Stimulated activated CD8-positive, alpha-beta memory T cell treated with anti-CD3 and anti-CD28 coated beads, Interleukin-4, amount 100 ng/mL, for 4 hours (primary cell): ENCODE data around the gene HS6ST2.
"Not testable (repeated sequence)": the region's sequence is repeated elsewhere in the genome, so short reads cannot be mapped to it uniquely, and the experiment has no call there.

Experiments used
- DNase-seq, 2 donors: peaks; one replicate each; pipeline ENCODE4 v3.0.0-alpha.2; 2020; ENCODE audit warnings: low read depth in 2 of 2, low spot score in 1 of 2

The HS6ST2 gene

GRCh38 chrX:132945055-132945599 is 13.3 kb downstream of the HS6ST2 start:
- not testable (repeated sequence) for DNase-seq

DNA sequence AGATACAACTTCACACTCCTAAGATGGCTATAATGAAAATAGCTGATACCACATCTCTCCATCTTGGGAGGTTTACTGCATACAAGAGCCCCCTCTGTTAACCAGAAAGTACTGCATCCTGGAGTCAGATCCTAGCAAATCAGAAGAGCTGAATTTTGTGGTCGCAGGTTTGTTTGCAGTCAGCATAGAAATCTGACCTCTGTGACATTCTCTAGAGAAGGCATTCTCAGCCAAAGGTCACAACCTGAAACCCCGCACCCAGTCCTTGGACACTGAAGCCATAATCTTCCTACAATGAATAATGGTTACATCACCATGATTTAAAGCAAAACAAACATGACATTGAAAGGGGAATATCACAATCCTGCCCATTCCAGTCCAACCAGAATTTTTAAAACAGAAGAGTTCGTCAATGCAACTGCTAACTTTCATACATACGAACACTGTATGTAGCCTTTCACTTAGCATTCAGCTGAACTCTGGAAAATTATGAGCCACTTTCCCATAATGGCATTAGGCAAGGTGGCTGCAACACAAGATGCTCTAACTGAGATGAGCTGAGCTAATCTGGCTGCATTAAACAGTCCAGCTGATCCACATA is 17.6 kb downstream of the HS6ST2 start:
- DNase-seq, result no peak

DNA sequence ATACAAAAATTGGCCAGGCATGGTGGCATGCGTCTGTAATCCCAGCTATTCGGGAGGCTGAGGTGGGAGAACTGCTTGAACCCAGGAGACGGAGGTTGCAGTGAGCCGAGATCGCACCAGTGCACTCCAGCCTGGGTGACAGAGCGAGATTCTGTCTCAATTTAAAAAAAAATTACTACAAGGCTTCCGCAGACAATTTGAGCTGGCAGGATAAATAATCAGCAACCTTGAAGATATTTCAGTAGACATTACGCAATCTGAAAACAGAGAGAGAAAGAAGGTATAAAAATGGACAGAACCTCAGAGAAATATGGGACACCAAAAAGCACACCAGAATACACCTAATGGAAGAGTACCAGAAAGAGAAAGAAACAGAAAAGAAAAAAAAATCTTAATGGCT is 25.3 kb downstream of the HS6ST2 start:
- DNase-seq, result no peak

DNA sequence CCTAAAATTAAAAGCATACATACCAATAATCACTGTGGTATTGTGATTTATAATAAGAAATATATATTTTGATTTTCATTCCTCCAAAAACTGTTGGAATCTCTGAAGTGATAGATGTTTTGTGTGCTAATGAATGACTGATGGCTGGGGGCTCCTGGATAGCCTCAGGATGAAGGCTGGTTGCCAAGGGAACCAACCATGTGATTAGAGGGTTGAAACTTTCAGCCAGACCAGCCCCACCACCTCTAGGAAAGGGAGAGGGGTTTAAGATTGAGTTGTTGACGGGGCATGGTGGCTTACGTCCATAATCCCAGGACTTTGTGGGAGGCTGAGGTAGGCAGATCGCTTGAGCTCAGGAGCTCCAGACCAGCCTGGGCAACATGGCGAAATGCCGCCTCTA is 34.0 kb downstream of the HS6ST2 start:
- DNase-seq, result no peak

GRCh38 chrX:132918523-132918922 is 39.9 kb downstream of the HS6ST2 start:
- no peak for DNase-seq

DNA sequence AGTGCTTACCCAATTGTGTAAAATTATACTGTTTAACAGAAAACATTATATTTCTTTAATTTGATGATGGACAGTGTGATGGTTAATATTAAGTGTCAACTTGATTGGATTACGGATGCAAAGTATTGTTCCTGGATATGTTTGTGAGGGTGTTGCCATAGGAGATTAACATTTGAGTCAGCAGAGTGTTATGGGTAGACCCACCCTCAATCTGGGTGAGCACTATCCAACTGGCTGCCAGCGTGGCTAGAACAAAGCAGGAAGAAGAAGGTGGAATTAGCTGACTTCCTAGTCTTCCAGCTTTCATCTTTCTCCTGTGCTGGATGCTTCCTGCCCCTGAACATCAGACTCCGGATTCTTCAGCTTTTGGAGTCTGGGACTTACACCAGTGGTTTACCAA is 42.1 kb downstream of the HS6ST2 start:
- DNase-seq, result no peak

DNA sequence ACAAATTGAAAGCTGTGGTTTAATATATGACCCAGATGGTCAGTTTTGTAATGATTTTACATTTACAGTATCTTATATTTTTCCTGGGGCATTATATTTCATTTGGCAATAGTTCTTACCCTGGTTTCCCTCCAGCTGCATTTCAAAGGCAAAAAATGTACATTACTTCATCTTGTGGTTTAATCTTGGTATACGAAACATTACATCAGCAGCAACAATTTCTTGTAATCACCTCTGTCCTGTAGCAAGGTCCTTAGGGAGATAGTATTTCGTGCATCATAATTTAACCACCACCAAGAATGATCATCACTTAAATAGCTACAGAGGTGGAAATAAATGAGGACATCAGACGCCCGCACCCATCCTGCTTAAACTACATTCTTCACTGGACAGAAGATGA is 48.8 kb downstream of the HS6ST2 start:
- no peak for DNase-seq

- DNase-seq, result no peak
These were observed 49.5 kb downstream of the HS6ST2 start for GRCh38 chrX:132908891-132909290.

DNA sequence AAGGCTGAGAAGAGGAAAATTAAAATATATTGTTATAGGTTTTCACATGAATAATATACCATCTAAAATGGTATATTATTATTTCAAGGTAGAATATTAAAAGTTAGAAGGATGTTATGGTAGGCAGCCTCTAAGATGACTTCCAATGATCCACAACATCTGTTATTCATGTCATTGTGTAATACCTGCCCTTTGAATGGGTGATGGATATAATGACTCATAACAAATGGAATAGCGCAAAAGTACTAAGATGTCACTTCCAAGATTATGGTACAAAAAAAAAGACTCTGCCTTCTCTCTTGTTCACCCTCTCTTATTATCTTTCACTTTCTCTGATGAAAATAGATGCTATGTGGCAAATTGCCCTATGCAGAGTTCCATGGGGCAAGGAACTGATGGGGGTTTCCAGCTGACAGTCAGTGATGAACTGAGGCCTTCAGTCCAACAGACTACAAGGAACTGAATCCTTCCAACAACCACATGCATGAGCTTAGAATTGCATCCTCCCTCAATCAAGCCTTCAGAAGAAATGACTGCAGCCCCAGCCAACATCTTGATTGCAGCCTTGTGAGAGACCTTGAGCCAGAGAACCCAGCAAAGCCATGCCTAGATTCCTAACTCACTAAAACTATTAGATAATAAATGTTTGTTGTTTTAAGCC is 57.7 kb downstream of the HS6ST2 start:
- DNase-seq, result no peak

DNA sequence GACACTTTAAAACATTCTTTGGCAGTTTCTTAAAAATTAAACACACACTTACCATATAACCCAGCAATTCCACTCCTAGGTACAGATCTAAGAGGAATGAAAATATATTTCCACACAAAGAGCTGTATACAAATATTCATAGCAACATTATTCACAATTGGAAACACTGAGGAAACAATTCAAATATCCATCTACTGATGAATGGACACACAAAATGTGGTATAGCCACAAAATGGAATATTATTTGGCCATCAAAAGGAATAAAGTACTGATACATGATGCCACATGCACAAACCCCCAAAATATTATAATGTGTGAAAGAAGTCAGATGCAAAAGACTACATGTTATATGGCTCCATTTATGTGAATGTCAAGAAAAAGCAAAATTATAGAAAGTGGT is 70.9 kb downstream of the HS6ST2 start:
- DNase-seq, result no peak

DNA sequence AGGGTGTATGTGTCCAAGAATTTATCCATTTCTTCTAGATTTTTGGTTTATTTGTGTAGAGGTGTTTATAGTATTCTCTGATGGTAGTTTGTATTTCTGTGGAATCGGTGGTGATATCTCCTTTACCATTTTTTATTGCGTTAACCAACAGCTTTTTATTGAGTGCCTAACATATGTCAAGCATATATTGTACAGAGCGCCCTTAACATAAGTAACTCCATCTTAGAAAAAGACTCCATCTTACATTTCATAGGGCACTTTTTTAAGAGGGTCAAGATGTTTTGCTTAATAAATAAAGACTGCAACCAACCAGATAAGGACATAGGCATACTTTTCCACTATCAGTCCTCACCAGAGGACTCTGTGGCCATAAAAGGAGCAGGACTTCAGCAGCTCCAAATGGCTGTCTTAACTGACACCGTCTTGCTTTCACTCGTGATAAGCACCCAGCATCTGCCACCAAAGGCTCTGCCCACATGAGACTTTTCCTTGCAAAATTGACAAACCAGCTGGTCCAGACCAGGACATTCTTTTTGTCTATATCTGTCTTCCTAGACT is 75.0 kb downstream of the HS6ST2 start:
- no peak for DNase-seq

DNA sequence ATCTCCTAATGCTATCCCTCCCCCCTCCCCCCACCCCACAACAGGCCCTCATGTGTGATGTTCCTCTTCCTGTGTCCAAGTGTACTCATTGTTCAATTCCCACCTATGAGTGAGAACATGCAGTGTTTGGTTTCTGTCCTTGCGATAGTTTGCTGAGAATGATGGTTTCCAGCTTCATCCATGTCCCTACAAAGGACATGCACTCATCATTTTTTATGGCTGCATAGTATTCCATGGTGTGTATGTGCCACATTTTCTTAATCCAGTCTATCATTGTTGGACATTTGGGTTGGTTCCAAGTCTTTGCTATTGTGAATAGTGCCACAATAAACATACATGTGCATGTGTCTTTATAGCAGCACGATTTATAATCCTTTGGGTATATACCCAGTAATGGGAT is 77.7 kb downstream of the HS6ST2 start:
- not testable (repeated sequence) for DNase-seq

DNA sequence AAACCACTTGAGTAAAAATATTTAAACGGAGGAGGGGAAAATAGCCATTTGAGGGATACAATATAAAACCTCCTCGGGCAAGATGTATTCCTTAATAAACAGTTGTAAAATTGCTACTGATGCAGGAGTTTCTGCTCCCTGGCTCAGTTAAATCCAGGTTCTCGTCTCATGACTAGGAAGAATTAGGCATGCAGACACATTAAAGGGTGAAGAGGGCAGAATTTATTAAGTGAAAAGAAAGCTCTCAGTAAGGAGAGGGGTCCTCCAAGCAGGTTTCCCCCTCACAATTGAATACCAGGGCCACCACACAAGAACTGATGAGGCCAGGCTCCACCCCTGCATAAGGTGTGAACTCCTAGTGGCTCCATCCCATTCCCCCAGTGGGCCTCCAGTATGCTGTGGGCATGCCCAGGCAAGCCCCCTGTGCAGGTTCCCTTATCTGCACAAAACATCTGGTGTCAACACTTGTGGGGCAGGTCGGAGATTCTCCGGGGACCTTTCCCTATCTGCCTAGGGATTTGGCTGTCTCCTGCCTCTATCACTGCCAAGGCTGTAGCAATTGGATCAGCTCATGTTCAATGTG is 80.4 kb downstream of the HS6ST2 start:
- no peak for DNase-seq

GRCh38 chrX:132876523-132877338 is 81.7 kb downstream of the HS6ST2 start:
- no peak for DNase-seq

GRCh38 chrX:132875650-132876522 is 82.5 kb downstream of the HS6ST2 start:
- no peak for DNase-seq

GRCh38 chrX:132862562-132862961 is 95.9 kb downstream of the HS6ST2 start:
- DNase-seq, result no peak

GRCh38 chrX:132861076-132861475 is 97.4 kb downstream of the HS6ST2 start:
- DNase-seq, result no peak

DNA sequence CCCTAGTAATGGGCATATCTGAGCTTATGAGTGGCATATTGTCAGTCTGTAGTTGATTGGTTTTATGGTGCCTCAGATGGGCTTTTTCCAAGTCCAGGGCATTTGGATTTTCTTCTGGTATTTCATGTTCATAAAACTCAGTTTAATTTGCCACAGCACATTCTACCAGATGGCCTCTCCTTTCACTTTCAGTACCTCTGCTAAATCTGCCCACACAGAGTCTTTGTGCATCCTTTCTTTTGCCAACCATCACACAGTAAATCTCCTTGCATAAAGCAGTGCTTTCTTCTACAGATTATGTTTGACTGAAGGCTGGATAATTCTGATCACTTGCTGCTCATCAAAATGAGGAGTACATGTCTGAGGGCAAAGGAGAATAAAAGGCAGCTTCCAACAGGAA is 98.2 kb downstream of the HS6ST2 start:
- DNase-seq, result no peak

GRCh38 chrX:132858018-132858417 is 100.4 kb downstream of the HS6ST2 start:
- no peak for DNase-seq

GRCh38 chrX:132855780-132856341 is 102.6 kb downstream of the HS6ST2 start:
- no peak for DNase-seq
